Measurements from ENCODE around the gene ARHGEF2. TPM values are rescaled to one million over a fixed set of nuclear protein-coding genes. Genes with fewer than 3 reads are reported as not detected.

The ARHGEF2 gene
- total RNA-seq, 8 experiments from 2014 or later, result 44.9 to 112 (median 73.5) TPM

GRCh38 chr1:155900161-155900560, 78.2 kb downstream of the ARHGEF2 start:
- Histone ChIP-seq H3K27ac (no peak overlapping the region), H3K4me1 (replicated peaks in 1 of 2) (no peaks in the 10 kb centered on the region), H3K4me3 (no peak overlapping the region)
- WGBS, 10 experiments, result 55 to 100% (median 90%) methylated on average over 1 to 4 of the region's 4 CpGs; no CpG with 5 or more reads in 1 of the 10 experiments
- in situ Hi-C loops (cut with MboI; ENCODE audit: low pct_unique_long_range_greater_than_20kb in 2 of 9, low sequenced_read_pairs in 9 of 9, unreplicated experiment in 9 of 9), result no loop called here
- no peak for ATAC-seq (replicated peaks in 6 of 8)

- Histone ChIP-seq H3K4me3 (no peak overlapping the region), H3K4me1 (replicated peaks in 1 of 2) (no peaks in the 10 kb centered on the region), H3K27ac (no peak overlapping the region)
- in situ Hi-C loops (cut with MboI; ENCODE audit: low pct_unique_long_range_greater_than_20kb in 2 of 9, low sequenced_read_pairs in 9 of 9, unreplicated experiment in 9 of 9), result no loop called here
- no peak for ATAC-seq (replicated peaks in 6 of 8)
- WGBS, 10 experiments, result 80 to 100% (median 96%) methylated on average over 1 to 2 of the region's 2 CpGs; no CpG with 5 or more reads in 1 of the 10 experiments
Observed at GRCh38 chr1:155899683-155900082, 78.7 kb downstream of the ARHGEF2 start.

- Histone ChIP-seq H3K4me1 (replicated peaks in 1 of 2) (no peaks in the 10 kb centered on the region), H3K27ac (no peak overlapping the region), H3K4me3 (no peak overlapping the region)
- in situ Hi-C loops (cut with MboI; ENCODE audit: low pct_unique_long_range_greater_than_20kb in 2 of 9, low sequenced_read_pairs in 9 of 9, unreplicated experiment in 9 of 9), result no loop called here
- WGBS, 10 experiments, result 15 to 100% (median 87%) methylated on average over 1 to 2 of the region's 2 CpGs
- peak in 3 of 8 experiments; percentile 52 to 92 (median 86) for ATAC-seq (replicated peaks in 6 of 8)
Observed at GRCh38 chr1:155898888-155899287, 79.5 kb downstream of the ARHGEF2 start.

GRCh38 chr1:155897746-155898145, 80.6 kb downstream of the ARHGEF2 start:
- in situ Hi-C loops (cut with MboI; ENCODE audit: low pct_unique_long_range_greater_than_20kb in 2 of 9, low sequenced_read_pairs in 9 of 9, unreplicated experiment in 9 of 9), result no loop called here
- H3K4me1 ChIP-seq (replicated peaks in 1 of 2), result peaks cover 0 to 3% of the 10 kb centered on the region in 2 donors
- H3K27ac ChIP-seq, result no peak overlapping the region
- no peak overlapping the region for H3K4me3 ChIP-seq
- 13 to 100% (median 87%) methylated on average over 1 of the region's 1 CpG; no CpG with 5 or more reads in 2 of the 10 experiments for WGBS, 10 experiments
- no peak for ATAC-seq (replicated peaks in 6 of 8)

Other genes with a start within 250 kb of the ARHGEF2 start
- 10 to 100 TPM; 21.3 to 71.5 (median 42.9) TPM for gene GON4L, start 121.3 kb downstream of the ARHGEF2 start, total RNA-seq
- gene SYT11, start 119.0 kb downstream of the ARHGEF2 start, total RNA-seq, result 100 to 1,000 TPM in 5 of 8 experiments, 1 to 10 TPM in 3; 1.3 to 260 (median 174) TPM
- 10 to 100 TPM; 15.4 to 41.8 (median 28.1) TPM for gene RIT1, start 67.2 kb downstream of the ARHGEF2 start, total RNA-seq
- 10 to 100 TPM; 37.4 to 89.4 (median 62.4) TPM for gene KHDC4, start 44.1 kb downstream of the ARHGEF2 start, total RNA-seq
- gene RXFP4, start 36.9 kb downstream of the ARHGEF2 start, total RNA-seq, result 1 to 10 TPM in 4 of 8 experiments, under 1 TPM in 2, not detected in 2; 0.87 to 2.3 (median 1.5) TPM
- 100 to 1,000 TPM; 199 to 383 (median 327) TPM for gene SSR2, start 42.4 kb upstream of the ARHGEF2 start, total RNA-seq
- gene UBQLN4, start 75.3 kb upstream of the ARHGEF2 start, total RNA-seq, result 10 to 100 TPM; 22.7 to 51.1 (median 35.0) TPM
- 100 to 1,000 TPM in 5 of 8 experiments, 10 to 100 TPM in 3; 85.2 to 166 (median 102) TPM for gene LAMTOR2, start 76.2 kb upstream of the ARHGEF2 start, total RNA-seq
- 1 to 10 TPM in 3 of 8 experiments, under 1 TPM in 2, not detected in 3; 0.50 to 1.3 (median 1.1) TPM for gene RAB25, start 82.6 kb upstream of the ARHGEF2 start, total RNA-seq
- gene MEX3A, start 103.9 kb upstream of the ARHGEF2 start, total RNA-seq, result 10 to 100 TPM in 7 of 8 experiments, 1 to 10 TPM in 1; 1.2 to 92.3 (median 33.9) TPM
- gene LMNA, start 136.2 kb upstream of the ARHGEF2 start, total RNA-seq, result 100 to 1,000 TPM in 3 of 8 experiments, 10 to 100 TPM in 5; 29.8 to 370 (median 68.0) TPM
- 1 to 10 TPM in 7 of 8 experiments, under 1 TPM in 1; 0.85 to 6.1 (median 2.7) TPM for gene SEMA4A, start 175.0 kb upstream of the ARHGEF2 start, total RNA-seq
- 10 to 100 TPM; 16.5 to 26.8 (median 20.9) TPM for gene SLC25A44, start 215.6 kb upstream of the ARHGEF2 start, total RNA-seq
- gene PMF1, start 234.5 kb upstream of the ARHGEF2 start, total RNA-seq, result 100 to 1,000 TPM in 1 of 8 experiments, 10 to 100 TPM in 7; 19.8 to 131 (median 46.3) TPM

Measured in motor neuron (in vitro differentiated cells).